ENCODE data around the gene MB. TPM values are rescaled to one million over a fixed set of nuclear protein-coding genes. Genes with fewer than 3 reads are reported as not detected.
A peak's percentile ranks its signal among the peaks of the same experiment; 100 is the strongest.

Gene MB
- total and polyA plus RNA-seq, 12 donors = 0.35 to 32.8 (median 2.0) TPM

GRCh38 chr22:35656284-35656752 is 39.2 kb upstream of the MB start:
- Histone ChIP-seq H3K27me3 (no peaks in the 10 kb centered on the region), H3K9me3 (replicated peaks in 1 of 3) (no peaks in the 10 kb centered on the region), H3K27ac (no peak overlapping the region), H3K4me3 (no peak overlapping the region), H3K36me3 (replicated peaks in 1 of 2) (peaks cover 0 to 40% of the 10 kb centered on the region in 2 donors), H3K4me1 (replicated peaks in 1 of 2) (peaks cover 1 to 21% of the 10 kb centered on the region in 2 donors)
- TF ChIP-seq CTCF (IDR thresholded peaks at IDR 0.05) = no peak
- TF ChIP-seq POLR2A (IDR thresholded peaks at IDR 0.05) = no peak
- no peak for DNase-seq
- WGBS, 4 donors = 82 to 90% (median 84%) methylated on average over 5 of the region's 5 CpGs
- intact Hi-C loops (cut with DNase I) = no loop called here

DNA sequence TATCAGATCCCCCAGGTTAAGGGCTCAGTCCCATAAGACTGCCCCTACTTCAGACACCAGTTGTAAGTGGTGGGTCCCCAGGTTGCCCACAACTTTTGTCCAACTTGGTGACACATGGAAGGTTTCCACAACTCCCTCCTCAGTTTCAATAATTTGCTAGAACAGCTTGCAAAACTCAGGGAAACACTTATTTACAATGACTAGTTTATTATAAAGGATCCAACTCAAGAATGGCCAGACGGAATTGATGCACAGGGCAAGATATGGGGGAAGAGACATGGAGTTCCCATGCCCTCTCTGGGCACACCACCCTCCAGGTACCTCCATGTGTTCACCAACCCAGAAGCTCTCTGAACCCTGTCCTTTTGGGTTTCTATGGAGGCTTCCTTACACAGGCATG is 36.7 kb upstream of the MB start:
- TF ChIP-seq CTCF (IDR thresholded peaks at IDR 0.05) (no peak), POLR2A (IDR thresholded peaks at IDR 0.05) (no peak)
- peaks cover 4 to 28% of the 10 kb centered on the region in 2 donors for H3K4me1 ChIP-seq (replicated peaks in 1 of 2)
- H3K4me3 ChIP-seq = no peak overlapping the region
- H3K9me3 ChIP-seq (replicated peaks in 1 of 3) = no peaks in the 10 kb centered on the region
- peaks cover 0 to 22% of the 10 kb centered on the region in 2 donors for H3K36me3 ChIP-seq (replicated peaks in 1 of 2)
- intact Hi-C loops (cut with DNase I) = no loop called here
- 88 to 100% (median 93%) methylated on average over 1 of the region's 1 CpG for whole genome bisulfite sequencing, 4 donors
- H3K27me3 ChIP-seq = no peaks in the 10 kb centered on the region
- DNase-seq = no peak
- no peak overlapping the region for H3K27ac ChIP-seq

GRCh38 chr22:35651085-35651484 is 34.0 kb upstream of the MB start:
- DNase-seq = no peak
- Histone ChIP-seq H3K9me3 (replicated peaks in 1 of 3) (no peaks in the 10 kb centered on the region), H3K4me1 (replicated peaks in 1 of 2) (peaks cover 19 to 36% of the 10 kb centered on the region in 2 donors), H3K27me3 (no peaks in the 10 kb centered on the region), H3K27ac (no peak overlapping the region), H3K4me3 (no peak overlapping the region), H3K36me3 (replicated peaks in 1 of 2) (no peaks in the 10 kb centered on the region)
- WGBS, 4 donors = 95 to 99% (median 98%) methylated on average over 7 of the region's 7 CpGs
- TF ChIP-seq CTCF (IDR thresholded peaks at IDR 0.05) = no peak
- TF ChIP-seq POLR2A (IDR thresholded peaks at IDR 0.05) = no peak
- intact Hi-C loops (cut with DNase I) = no loop called here

- Histone ChIP-seq H3K9me3 (replicated peaks in 1 of 3) (no peaks in the 10 kb centered on the region), H3K4me1 (replicated peaks in 1 of 2) (peaks cover 19 to 36% of the 10 kb centered on the region in 2 donors), H3K27me3 (no peaks in the 10 kb centered on the region), H3K27ac (peak overlapping the region in 1 of 5 donors; percentile 94), H3K36me3 (replicated peaks in 1 of 2) (no peaks in the 10 kb centered on the region), H3K4me3 (peak overlapping the region in 1 of 4 donors; percentile 78)
- TF ChIP-seq CTCF (IDR thresholded peaks at IDR 0.05) (no peak), POLR2A (IDR thresholded peaks at IDR 0.05) (no peak)
- intact Hi-C loops (cut with DNase I) = no loop called here
- DNase-seq = peak in 1 of 7 donors; percentile 47
- 73 to 78% (median 73%) methylated on average over 5 to 7 of the region's 7 CpGs for WGBS, 4 donors
Observed at GRCh38 chr22:35649636-35650250, 32.6 kb upstream of the MB start.
